GM12892 (cell line): ENCODE results near the gene ALOX15B.

Experiments used
- POLR2A ChIP-seq: IDR thresholded peaks from 2 replicates; pipeline ENCODE4 v1.6.1; 2011; ENCODE audit warnings: low read depth, low read length, control low read depth
- POLR2AphosphoS5 ChIP-seq: IDR thresholded peaks from 2 replicates; pipeline ENCODE4 v1.6.1; 2011; ENCODE audit warnings: low read depth, low read length, control low read depth
- TAF1 ChIP-seq: IDR thresholded peaks from 2 replicates; pipeline ENCODE4 v1.6.1; 2011; ENCODE audit warnings: low read depth, mild to moderate bottlenecking, control low read depth, low read length, borderline replicate concordance

DNA sequence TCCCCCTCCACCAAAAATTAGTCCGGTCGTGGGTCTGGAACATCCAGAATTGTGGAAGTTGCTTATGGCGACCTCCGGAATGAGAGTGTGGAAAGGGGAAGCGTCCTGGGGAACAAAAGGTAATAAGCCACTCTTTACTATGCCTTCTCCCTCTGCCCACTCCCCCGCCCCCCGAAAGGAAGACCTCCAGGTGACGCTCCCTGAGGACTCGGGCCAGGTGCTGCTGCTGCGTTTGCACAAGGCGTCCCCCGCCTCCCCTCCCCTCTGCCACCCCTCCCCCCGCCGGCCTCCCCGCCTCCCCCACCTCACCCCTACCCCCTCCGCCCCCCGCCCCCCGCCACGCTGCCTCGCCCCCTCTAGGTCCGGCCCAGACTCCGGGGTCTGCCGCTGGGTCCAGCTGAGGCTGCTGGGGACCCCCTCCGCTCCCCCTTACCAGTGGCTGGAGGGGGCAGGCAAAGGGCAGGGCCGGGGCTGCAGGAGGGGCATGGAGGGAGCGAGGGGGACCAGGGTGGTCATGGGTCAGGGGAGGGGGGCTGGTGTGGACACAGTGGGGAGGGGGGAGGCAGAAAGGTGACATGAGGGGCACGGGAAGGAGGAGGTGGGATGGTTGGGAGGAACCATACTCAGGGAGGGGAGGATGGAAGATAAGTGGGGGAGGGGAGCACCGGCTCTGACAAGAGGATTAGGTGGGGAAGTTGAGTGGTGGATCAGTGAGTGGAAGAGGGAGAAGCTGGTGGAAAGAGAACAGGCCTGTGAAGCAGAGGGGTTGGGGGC lies 25.1 kb downstream of the ALOX15B start:
- TF ChIP-seq POLR2AphosphoS5 (no peak), POLR2A (no peak), TAF1 (no peak)
